Measurements from ENCODE around the gene BRINP3. TPM values are rescaled to one million over a fixed set of nuclear protein-coding genes. Genes with fewer than 3 reads are reported as not detected.

Gene BRINP3
- total RNA-seq: not detected in 2 replicates

DNA sequence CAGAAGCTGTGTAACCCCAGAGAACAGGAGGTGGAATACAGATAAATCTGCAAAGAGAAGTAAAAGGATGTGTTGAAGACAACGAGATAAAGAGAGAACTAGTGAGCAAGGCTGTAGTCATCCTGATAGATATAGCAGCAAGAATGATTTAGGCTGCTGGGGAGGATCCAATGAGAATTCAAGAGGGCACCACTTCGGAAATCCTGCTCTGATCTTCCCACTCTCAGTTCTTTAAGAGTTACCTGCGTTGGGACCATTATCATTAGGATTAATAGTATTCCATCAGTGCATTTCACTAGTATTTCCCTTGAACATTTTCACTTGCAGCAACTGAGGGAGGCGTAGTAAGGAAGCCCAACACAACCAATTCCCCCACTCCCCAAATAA, at the start of gene BRINP3:
Gene BRINP3 (minus strand): TSS at position 103 of the 387 bp plus-strand sequence.

Data from airway epithelial cell (primary cell).